CD14-positive monocyte (primary cell): ENCODE measurements around the gene BECN2. TPM values are rescaled to one million over a fixed set of nuclear protein-coding genes. Genes with fewer than 3 reads are reported as not detected.

Source experiments
- DNase-seq, 3 donors: peaks; one replicate each; pipeline ENCODE4 v3.0.0-alpha.2; 2011 to 2022
- H2AFZ ChIP-seq: 2 replicates; pipeline ENCODE4 v1.6.0; 2012; ENCODE audit warnings: mild to moderate bottlenecking, low read depth, low read length, inconsistent platforms; ENCODE audit not compliant: insufficient read depth, poor library complexity, severe bottlenecking
- H3K27ac ChIP-seq, 2 donors: 1 replicate in 1 of 2; 2 replicates in 1 of 2; pipeline ENCODE4 v1.5.1; 2012 to 2013; ENCODE audit warnings: low read length in 2 of 2, control low read depth in 1 of 2, inconsistent platforms in 1 of 2, low read depth in 1 of 2, mild to moderate bottlenecking in 1 of 2
- H3K27me3 ChIP-seq, 2 donors: one replicate each; pipeline versions ENCODE4 v1.6.0 to v1.6.1; 2011 to 2013; ENCODE audit warnings: low read length in 2 of 2; ENCODE audit not compliant: control insufficient read depth in 2 of 2, insufficient read depth in 2 of 2
- H3K36me3 ChIP-seq, 2 donors: replicated peaks in 1 of 2; 1 replicate in 1 of 2; 2 replicates in 1 of 2; pipeline versions ENCODE4 v1.5.1 to v1.6.1; 2012 to 2013; ENCODE audit warnings: low read length in 2 of 2, control low read depth in 1 of 2, inconsistent platforms in 1 of 2, mild to moderate bottlenecking in 1 of 2; ENCODE audit not compliant: insufficient read depth in 2 of 2, control insufficient read depth in 1 of 2
- H3K4me1 ChIP-seq, 2 donors: 1 replicate in 1 of 2; 2 replicates in 1 of 2; pipeline versions ENCODE4 v1.5.1 to v1.6.1; 2012 to 2013; ENCODE audit warnings: low read length in 2 of 2, control low read depth in 1 of 2, inconsistent platforms in 1 of 2, mild to moderate bottlenecking in 1 of 2, moderate library complexity in 1 of 2; ENCODE audit not compliant: insufficient read depth in 2 of 2, control insufficient read depth in 1 of 2
- H3K4me2 ChIP-seq: replicated peaks from 2 replicates; pipeline ENCODE3; 2012; ENCODE audit warnings: low read length, moderate library complexity, mild to moderate bottlenecking; ENCODE audit not compliant: poor library complexity, severe bottlenecking; ENCODE audit errors: extremely low read depth
- H3K4me3 ChIP-seq, 3 experiments: fragments of 200-600 bp in 1 of 3; sonication (generic) in 1 of 3; replicated peaks in 1 of 3; 1 replicate in 2 of 3; 2 replicates in 1 of 3; pipeline ENCODE4 v1.5.1; 2011 to 2013; ENCODE audit warnings: low read length in 3 of 3, mild to moderate bottlenecking in 3 of 3, control low read depth in 2 of 3, low read depth in 2 of 3, inconsistent platforms in 1 of 3, moderate library complexity in 1 of 3
- H3K79me2 ChIP-seq: 2 replicates; pipeline ENCODE4 v1.6.0; 2012; ENCODE audit warnings: mild to moderate bottlenecking, control low read depth, inconsistent platforms, low read length, moderate library complexity; ENCODE audit not compliant: insufficient read depth
- H3K9ac ChIP-seq: 2 replicates; pipeline ENCODE4 v1.6.0; 2017; ENCODE audit warnings: low read length, mild to moderate bottlenecking; ENCODE audit not compliant: insufficient read depth, poor library complexity, severe bottlenecking
- H3K9me3 ChIP-seq, 2 donors: replicated peaks in 1 of 2; 1 replicate in 1 of 2; 2 replicates in 1 of 2; pipeline versions ENCODE4 v1.5.1 to v1.6.1; 2012 to 2013; ENCODE audit warnings: low read length in 2 of 2, control low read depth in 1 of 2; ENCODE audit not compliant: control insufficient read depth in 1 of 2, insufficient read depth in 1 of 2
- H4K20me1 ChIP-seq: 2 replicates; pipeline ENCODE4 v1.6.0; 2012; ENCODE audit warnings: mild to moderate bottlenecking, low read length, control low read depth, moderate library complexity; ENCODE audit not compliant: insufficient read depth
- H3K27ac Mint-ChIP-seq, 7 donors: one replicate each; pipeline ENCODE4 v1.8.0; 2020; ENCODE audit warnings: mild to moderate bottlenecking in 7 of 7, mixed read lengths in 7 of 7, moderate library complexity in 6 of 7, inconsistent platforms in 2 of 7
- H3K27me3 Mint-ChIP-seq, 3 donors: one replicate each; pipeline ENCODE4 v1.8.0; 2021 to 2022; ENCODE audit warnings: low read depth in 3 of 3, mild to moderate bottlenecking in 3 of 3, mixed read lengths in 3 of 3, moderate library complexity in 3 of 3, inconsistent platforms in 1 of 3
- H3K36me3 Mint-ChIP-seq, 2 donors: one replicate each; pipeline ENCODE4 v1.8.0; 2020; ENCODE audit warnings: mixed read lengths in 2 of 2, inconsistent platforms in 1 of 2, mild to moderate bottlenecking in 1 of 2
- H3K4me1 Mint-ChIP-seq: one replicate; pipeline ENCODE4 v1.8.0; 2020; ENCODE audit warnings: mild to moderate bottlenecking, mixed read lengths
- H3K4me3 Mint-ChIP-seq, 2 donors: one replicate each; pipeline ENCODE4 v1.8.0; 2020; ENCODE audit warnings: mild to moderate bottlenecking in 2 of 2, mixed read lengths in 2 of 2, moderate library complexity in 1 of 2
- H3K9me3 Mint-ChIP-seq, 7 donors: one replicate each; pipeline ENCODE4 v1.8.0; 2020 to 2022; ENCODE audit warnings: mixed read lengths in 7 of 7, mild to moderate bottlenecking in 6 of 7, moderate library complexity in 6 of 7, inconsistent platforms in 2 of 7
- CTCF ChIP-seq: fragments of 200-600 bp; IDR thresholded peaks from one replicate; pipeline ENCODE4 v1.8.0; 2022; ENCODE audit warnings: antibody characterized with exemption, mild to moderate bottlenecking
- WGBS: methylation state at CpG from one replicate; pipeline ENCODE4 v1.1.5; 2013; ENCODE audit warnings: missing lambda C conversion rate; ENCODE audit not compliant: insufficient coverage; 5-methylcytosine and 5-hydroxymethylcytosine counted together
- intact Hi-C, 2 donors: fragments of 100-400 bp; cut with micrococcal nuclease; formaldehyde crosslinking; loops; one replicate each; pipeline versions ENCODE4 v1.15.0 to v1.15.1; 2023
- polyA plus RNA-seq, 3 donors: library from polyadenylated mRNA; depleted of rRNA in 1 of 3; unstranded in 2 of 3; stranded (reverse) in 1 of 3; fragments of 300-500 nt in 2 of 3; fragments of >200 nt in 1 of 3; fragmentation: Illumina TruSeq in 2 of 3; gene quantifications; 1 replicate in 2 of 3; 2 replicates in 1 of 3; pipeline ENCODE4 v1.2.3, GENCODE V29; 2012 to 2021

BECN2 gene
- polyA plus RNA-seq, 3 donors: not detected

- no peak overlapping the region for H3K4me2 ChIP-seq
- no peak for DNase-seq
- no peak overlapping the region for H3K27ac ChIP-seq
- H3K27me3 ChIP-seq: no peaks in the 10 kb centered on the region
- Mint-ChIP-seq H3K9me3 (peaks cover 0 to 3% (median 1%) of the 10 kb centered on the region in 7 donors), H3K4me3 (no peak overlapping the region), H3K27me3 (peaks cover 0 to 3% (median 2%) of the 10 kb centered on the region in 3 donors), H3K4me1 (peaks cover 7% of the 10 kb centered on the region), H3K36me3 (no peaks in the 10 kb centered on the region), H3K27ac (no peak overlapping the region)
- H3K4me3 ChIP-seq: no peak overlapping the region
- peaks cover 0 to 6% of the 10 kb centered on the region in 2 donors for H3K4me1 ChIP-seq
- TF ChIP-seq CTCF: no peak
- no peaks in the 10 kb centered on the region for H3K9me3 ChIP-seq
- no peak overlapping the region for H2AFZ ChIP-seq
- intact Hi-C loops: no loop called here
- H3K9ac ChIP-seq: no peak overlapping the region
- no peaks in the 10 kb centered on the region for H3K36me3 ChIP-seq
- H3K79me2 ChIP-seq: no peaks in the 10 kb centered on the region
- no peaks in the 10 kb centered on the region for H4K20me1 ChIP-seq
Observed at GRCh38 chr1:241963722-241964121, 6.2 kb downstream of the BECN2 start.

GRCh38 chr1:241964550-241965282, 7.1 kb downstream of the BECN2 start:
- intact Hi-C loops: no loop called here
- no peak overlapping the region for H3K4me3 ChIP-seq
- 77% methylated on average over 5 of the region's 8 CpGs for WGBS
- H3K9me3 ChIP-seq: no peaks in the 10 kb centered on the region
- H3K79me2 ChIP-seq: no peaks in the 10 kb centered on the region
- peaks cover 7% of the 10 kb centered on the region for H3K4me1 Mint-ChIP-seq
- H3K27me3 ChIP-seq: no peaks in the 10 kb centered on the region
- peak; percentile 36 to 81 (median 44) for DNase-seq
- H3K4me1 ChIP-seq: peaks cover 0 to 6% of the 10 kb centered on the region in 2 donors
- H3K36me3 Mint-ChIP-seq: no peaks in the 10 kb centered on the region
- no peaks in the 10 kb centered on the region for H3K36me3 ChIP-seq
- no peak overlapping the region for H2AFZ ChIP-seq
- H3K27me3 Mint-ChIP-seq: peaks cover 0 to 3% (median 2%) of the 10 kb centered on the region in 3 donors
- no peak overlapping the region for H3K4me3 Mint-ChIP-seq
- peak overlapping the region; percentile 42 to 55 for H3K27ac ChIP-seq
- no peak overlapping the region for H3K4me2 ChIP-seq
- no peaks in the 10 kb centered on the region for H4K20me1 ChIP-seq
- peak overlapping the region in 6 of 7 donors; percentile 78 to 93 (median 88) for H3K27ac Mint-ChIP-seq
- peaks cover 0 to 3% (median 0%) of the 10 kb centered on the region in 7 donors for H3K9me3 Mint-ChIP-seq
- no peak overlapping the region for H3K9ac ChIP-seq
- TF ChIP-seq CTCF: no peak
